Neuronal stem cell (in vitro differentiated cells): ENCODE results near the gene CLTCL1.
"Not testable (repeated sequence)": the region's sequence is repeated elsewhere in the genome, so short reads cannot be mapped to it uniquely, and the experiment has no call there.

Experiments used
- DNase-seq: peaks from one replicate; pipeline ENCODE4 v3.0.0-alpha.2; 2013; ENCODE audit warnings: low spot score
- H2AFZ ChIP-seq: one replicate; pipeline ENCODE4 v1.6.1; 2013; ENCODE audit warnings: mild to moderate bottlenecking, low read length, inconsistent platforms
- H2AK5ac ChIP-seq: 2 replicates; pipeline ENCODE4 v1.6.1; 2013; ENCODE audit warnings: low read depth, mild to moderate bottlenecking, inconsistent platforms, low read length, moderate library complexity, mixed read lengths
- H2BK120ac ChIP-seq: 2 replicates; pipeline ENCODE4 v1.6.1; 2013; ENCODE audit warnings: low read depth, mild to moderate bottlenecking, inconsistent platforms, low read length, moderate library complexity, mixed read lengths
- H2BK12ac ChIP-seq: one replicate; pipeline ENCODE4 v1.6.1; 2013; ENCODE audit warnings: low read length, inconsistent platforms
- H2BK15ac ChIP-seq: 2 replicates; pipeline ENCODE4 v1.6.1; 2013; ENCODE audit warnings: mild to moderate bottlenecking, low read length, inconsistent platforms, mixed read lengths
- H2BK5ac ChIP-seq: one replicate; pipeline ENCODE4 v1.6.1; 2013; ENCODE audit warnings: inconsistent platforms, mild to moderate bottlenecking, low read length, moderate library complexity
- H3K14ac ChIP-seq: one replicate; pipeline ENCODE4 v1.6.1; 2013; ENCODE audit warnings: low read length, inconsistent platforms
- H3K18ac ChIP-seq: 2 replicates; pipeline ENCODE4 v1.6.1; 2013; ENCODE audit warnings: low read length, inconsistent platforms
- H3K23ac ChIP-seq: 2 replicates; pipeline ENCODE4 v1.6.1; 2013; ENCODE audit warnings: low read depth, mild to moderate bottlenecking, mixed read lengths, low read length, inconsistent platforms; ENCODE audit not compliant: poor library complexity
- H3K27ac ChIP-seq: replicated peaks from 3 replicates; pipeline ENCODE4 v1.5.1; 2013; ENCODE audit warnings: low read length, inconsistent platforms
- H3K27me3 ChIP-seq, 3 experiments: 2 replicates each; pipeline ENCODE4 v1.6.1; 2013; ENCODE audit warnings: low read length in 3 of 3, mild to moderate bottlenecking in 2 of 3, inconsistent platforms in 1 of 3, low read depth in 1 of 3, mixed read lengths in 1 of 3, moderate library complexity in 1 of 3; ENCODE audit not compliant: control insufficient read depth in 3 of 3, insufficient read depth in 3 of 3
- H3K36me3 ChIP-seq, 2 donors: replicated peaks in 1 of 2; 2 replicates each; pipeline ENCODE4 v1.6.1; 2013; ENCODE audit warnings: low read length in 2 of 2; ENCODE audit not compliant: control insufficient read depth in 2 of 2, insufficient read depth in 2 of 2
- H3K4ac ChIP-seq: 2 replicates; pipeline ENCODE4 v1.6.1; 2013; ENCODE audit warnings: inconsistent platforms, mild to moderate bottlenecking, low read length, moderate library complexity
- H3K4me1 ChIP-seq, 2 donors: 1 replicate in 1 of 2; 2 replicates in 1 of 2; pipeline ENCODE4 v1.6.1; 2013; ENCODE audit warnings: low read length in 2 of 2, low read depth in 1 of 2; ENCODE audit not compliant: control insufficient read depth in 2 of 2, insufficient read depth in 1 of 2
- H3K4me2 ChIP-seq: one replicate; pipeline ENCODE4 v1.6.1; 2013; ENCODE audit warnings: mild to moderate bottlenecking, low read length, inconsistent platforms; ENCODE audit not compliant: insufficient read depth, poor library complexity, severe bottlenecking
- H3K4me3 ChIP-seq, 2 donors: 2 replicates each; pipeline ENCODE4 v1.5.1; 2013; ENCODE audit warnings: low read length in 2 of 2, mild to moderate bottlenecking in 2 of 2, inconsistent platforms in 1 of 2, moderate library complexity in 1 of 2
- H3K79me1 ChIP-seq: one replicate; pipeline ENCODE4 v1.6.1; 2013; ENCODE audit warnings: low read depth, mild to moderate bottlenecking, inconsistent platforms, low read length, moderate library complexity
- H3K9ac ChIP-seq: one replicate; pipeline ENCODE4 v1.6.1; 2013; ENCODE audit warnings: mild to moderate bottlenecking, low read depth, low read length, inconsistent platforms; ENCODE audit not compliant: poor library complexity
- H3K9me3 ChIP-seq, 2 donors: replicated peaks in 1 of 2; 2 replicates each; pipeline versions ENCODE3 to v1.6.1; 2013; ENCODE audit warnings: low read length in 2 of 2, mild to moderate bottlenecking in 2 of 2, inconsistent platforms in 1 of 2, low read depth in 1 of 2, mixed read lengths in 1 of 2, moderate library complexity in 1 of 2; ENCODE audit not compliant: control insufficient read depth in 2 of 2, insufficient read depth in 1 of 2
- H4K8ac ChIP-seq: one replicate; pipeline ENCODE4 v1.6.1; 2013; ENCODE audit warnings: low read depth, mild to moderate bottlenecking, inconsistent platforms, low read length, moderate library complexity
- H4K91ac ChIP-seq: one replicate; pipeline ENCODE4 v1.6.1; 2013; ENCODE audit warnings: low read length, low read depth, mild to moderate bottlenecking, inconsistent platforms; ENCODE audit not compliant: poor library complexity
- WGBS, 2 donors: extraction: QIAGEN DNeasy Blood & Tissue Kit; methylation state at CpG; one replicate each; pipeline ENCODE4 v1.1.7; 2013; ENCODE audit warnings: missing lambda C conversion rate in 2 of 2, mixed read lengths in 1 of 2; ENCODE audit not compliant: insufficient read length in 2 of 2, insufficient replicate concordance in 1 of 2; ENCODE audit errors: extremely low coverage in 2 of 2; 5-methylcytosine and 5-hydroxymethylcytosine counted together

Gene CLTCL1

GRCh38 chr22:19331975-19332374 lies 40.5 kb upstream of the CLTCL1 start:
- no peak overlapping the region for H4K91ac ChIP-seq
- no CpG with 5 or more reads among the region's 5 CpGs for WGBS, 2 donors
- H3K4ac ChIP-seq, result no peak overlapping the region
- H2BK12ac ChIP-seq, result no peak overlapping the region
- H2AFZ ChIP-seq, result no peak overlapping the region
- no peak overlapping the region for H3K4me2 ChIP-seq
- no peak for DNase-seq
- H3K4me1 ChIP-seq, result no peaks in the 10 kb centered on the region
- no peaks in the 10 kb centered on the region for H3K27me3 ChIP-seq
- H2AK5ac ChIP-seq, result no peak overlapping the region
- no peak overlapping the region for H2BK5ac ChIP-seq
- H3K4me3 ChIP-seq, result no peak overlapping the region
- H3K79me1 ChIP-seq, result peaks cover 2% of the 10 kb centered on the region
- H3K9me3 ChIP-seq, result peaks cover 21 to 57% of the 10 kb centered on the region in 2 donors
- peak overlapping the region; percentile 85 for H3K23ac ChIP-seq
- H3K27ac ChIP-seq, result no peak overlapping the region
- H2BK120ac ChIP-seq, result no peak overlapping the region
- no peak overlapping the region for H2BK15ac ChIP-seq
- no peak overlapping the region for H3K18ac ChIP-seq
- no peak overlapping the region for H4K8ac ChIP-seq
- H3K9ac ChIP-seq, result no peak overlapping the region
- no peak overlapping the region for H3K14ac ChIP-seq
- H3K36me3 ChIP-seq, result peaks cover 42 to 81% of the 10 kb centered on the region in 2 donors

GRCh38 chr22:19331474-19331873 lies 40.0 kb upstream of the CLTCL1 start:
- Histone ChIP-seq H3K4ac (no peak overlapping the region), H3K36me3 (peaks cover 41 to 76% of the 10 kb centered on the region in 2 donors), H2BK5ac (no peak overlapping the region), H4K91ac (no peak overlapping the region), H3K9ac (peak overlapping the region; percentile 21), H3K27me3 (no peaks in the 10 kb centered on the region), H2AFZ (no peak overlapping the region), H3K79me1 (peaks cover 2% of the 10 kb centered on the region), H2AK5ac (no peak overlapping the region), H3K4me3 (no peak overlapping the region), H3K27ac (no peak overlapping the region), H4K8ac (no peak overlapping the region), H2BK120ac (no peak overlapping the region), H3K4me1 (no peaks in the 10 kb centered on the region), H2BK12ac (no peak overlapping the region), H3K18ac (no peak overlapping the region), H3K9me3 (peaks cover 21 to 52% of the 10 kb centered on the region in 2 donors), H3K23ac (peak overlapping the region; percentile 85), H2BK15ac (no peak overlapping the region), H3K14ac (no peak overlapping the region), H3K4me2 (no peak overlapping the region)
- DNase-seq, result no peak
- no CpG with 5 or more reads among the region's 7 CpGs for WGBS, 2 donors

GRCh38 chr22:19330865-19331418 lies 39.4 kb upstream of the CLTCL1 start:
- no CpG with 5 or more reads among the region's 13 CpGs for WGBS, 2 donors
- Histone ChIP-seq H2BK120ac (no peak overlapping the region), H2BK15ac (no peak overlapping the region), H3K4me3 (no peak overlapping the region), H3K9ac (no peak overlapping the region), H2BK12ac (no peak overlapping the region), H3K9me3 (peaks cover 18 to 47% of the 10 kb centered on the region in 2 donors), H4K8ac (no peak overlapping the region), H3K14ac (no peak overlapping the region), H3K36me3 (peaks cover 36 to 71% of the 10 kb centered on the region in 2 donors), H3K4me1 (no peaks in the 10 kb centered on the region), H3K23ac (peak overlapping the region; percentile 85), H2AK5ac (no peak overlapping the region), H3K79me1 (peaks cover 2% of the 10 kb centered on the region), H2BK5ac (no peak overlapping the region), H3K4me2 (no peak overlapping the region), H3K27ac (no peak overlapping the region), H3K4ac (no peak overlapping the region), H2AFZ (no peak overlapping the region), H3K18ac (no peak overlapping the region), H3K27me3 (no peaks in the 10 kb centered on the region), H4K91ac (no peak overlapping the region)
- DNase-seq, result no peak

GRCh38 chr22:19330205-19330604 lies 38.7 kb upstream of the CLTCL1 start:
- H3K9ac ChIP-seq, H2AFZ ChIP-seq, H3K27me3 ChIP-seq, DNase-seq, H3K4me1 ChIP-seq, H3K79me1 ChIP-seq, H3K14ac ChIP-seq, H3K23ac ChIP-seq, H2BK120ac ChIP-seq, H3K4me2 ChIP-seq, H4K8ac ChIP-seq, H2BK15ac ChIP-seq, H3K27ac ChIP-seq, H3K4ac ChIP-seq, H2BK5ac ChIP-seq, H4K91ac ChIP-seq, H3K18ac ChIP-seq, H2AK5ac ChIP-seq, H2BK12ac ChIP-seq, H3K4me3 ChIP-seq: not testable (repeated sequence)
- Histone ChIP-seq H3K9me3 (peaks cover 18 to 40% of the 10 kb centered on the region in 2 donors), H3K36me3 (peaks cover 36 to 64% of the 10 kb centered on the region in 2 donors)
- WGBS, 2 donors, result no CpG with 5 or more reads among the region's 5 CpGs
